Stimulated activated CD4-positive, alpha-beta T cell treated with anti-CD3 and anti-CD28 coated beads, TNF-alpha, amount 100 ng/mL, for 4 hours (primary cell): ENCODE data around the gene AS3MT.
A peak's percentile ranks its signal among the peaks of the same experiment; 100 is the strongest.
"Not testable (repeated sequence)": the region's sequence is repeated elsewhere in the genome, so short reads cannot be mapped to it uniquely, and the experiment has no call there.

ENCODE experiments used
- DNase-seq, 3 experiments: peaks; one replicate each; pipeline ENCODE4 v3.0.0-alpha.2; 2020; ENCODE audit warnings: low read depth in 3 of 3

AS3MT gene

GRCh38 chr10:102855731-102856436, 13.4 kb upstream of the AS3MT start:
- DNase-seq = not testable (repeated sequence)

- no peak for DNase-seq
These were observed 12.4 kb upstream of the AS3MT start for GRCh38 chr10:102856758-102857424.

GRCh38 chr10:102859911-102860310, 9.4 kb upstream of the AS3MT start:
- no peak for DNase-seq

- DNase-seq = no peak
These were observed 5.6 kb upstream of the AS3MT start for GRCh38 chr10:102863660-102864059.

GRCh38 chr10:102865620-102866019, 3.6 kb upstream of the AS3MT start:
- no peak for DNase-seq

- DNase-seq = no peak
These were observed 386 bp upstream of the AS3MT start for GRCh38 chr10:102868911-102869257.

- no peak for DNase-seq
These were observed 951 bp downstream of the AS3MT start for GRCh38 chr10:102870221-102870620.

GRCh38 chr10:102872163-102872562, 2.9 kb downstream of the AS3MT start:
- DNase-seq = no peak

GRCh38 chr10:102876747-102877153, 7.5 kb downstream of the AS3MT start:
- DNase-seq = no peak

GRCh38 chr10:102878629-102879028, 9.4 kb downstream of the AS3MT start:
- DNase-seq = no peak

- DNase-seq = no peak
These were observed 11.0 kb downstream of the AS3MT start for GRCh38 chr10:102880256-102880655.

- DNase-seq = no peak
These were observed 18.8 kb downstream of the AS3MT start for GRCh38 chr10:102888048-102888447.

GRCh38 chr10:102894466-102895213, 25.4 kb downstream of the AS3MT start:
- DNase-seq = no peak

- DNase-seq = no peak
These were observed 30.7 kb downstream of the AS3MT start for GRCh38 chr10:102900006-102900405.

- DNase-seq = no peak
These were observed 35.1 kb downstream of the AS3MT start for GRCh38 chr10:102904346-102904745.

GRCh38 chr10:102906507-102906906, 37.2 kb downstream of the AS3MT start:
- no peak for DNase-seq

GRCh38 chr10:102914781-102915180, 45.5 kb downstream of the AS3MT start:
- DNase-seq = no peak

GRCh38 chr10:102916173-102916572, 46.9 kb downstream of the AS3MT start:
- DNase-seq = no peak

- DNase-seq = peak; percentile 63 to 71 (median 68)
These were observed 48.2 kb downstream of the AS3MT start for GRCh38 chr10:102917314-102917961.

- DNase-seq = peak; percentile 97 to 99 (median 98)
These were observed 48.9 kb downstream of the AS3MT start, which contains the start of gene CNNM2 for GRCh38 chr10:102917962-102918816. Gene CNNM2, plus strand, starts transcription at chr10:102918294. Its CDS starts 187 bp downstream, at chr10:102918481.

GRCh38 chr10:102918817-102919245, 49.6 kb downstream of the AS3MT start:
- DNase-seq = peak in 1 of 3 experiments; percentile 18
